AG20443 (cell line): ENCODE results near the gene FBXO22.
"Not testable (repeated sequence)": the region's sequence is repeated elsewhere in the genome, so short reads cannot be mapped to it uniquely, and the experiment has no call there.

Experiments
- DNase-seq: peaks from one replicate; pipeline ENCODE4 v3.0.0; 2012; ENCODE audit warnings: low spot score, mixed read lengths

The FBXO22 gene

GRCh38 chr15:75920079-75920478, 16.4 kb downstream of the FBXO22 start:
- no peak for DNase-seq

- peak; percentile 49 for DNase-seq
Measured at GRCh38 chr15:75921732-75922703, 18.3 kb downstream of the FBXO22 start.

- DNase-seq, result no peak
Measured at GRCh38 chr15:75923756-75924155, 20.1 kb downstream of the FBXO22 start.

- DNase-seq, result no peak
Measured at GRCh38 chr15:75924576-75924975, 20.9 kb downstream of the FBXO22 start.

- no peak for DNase-seq
Measured at GRCh38 chr15:75925440-75925839, 21.8 kb downstream of the FBXO22 start.

GRCh38 chr15:75926931-75927330, 23.3 kb downstream of the FBXO22 start:
- no peak for DNase-seq

GRCh38 chr15:75927601-75928000, 23.9 kb downstream of the FBXO22 start:
- DNase-seq, result no peak

GRCh38 chr15:75928680-75929608, 25.3 kb downstream of the FBXO22 start:
- no peak for DNase-seq

GRCh38 chr15:75929799-75930565, 26.3 kb downstream of the FBXO22 start:
- no peak for DNase-seq

- no peak for DNase-seq
Measured at GRCh38 chr15:75930866-75931265, 27.2 kb downstream of the FBXO22 start.

- DNase-seq, result no peak
Measured at GRCh38 chr15:75942464-75942863, 38.8 kb downstream of the FBXO22 start.

GRCh38 chr15:75943246-75943645, 39.6 kb downstream of the FBXO22 start:
- DNase-seq, result no peak

- DNase-seq, result no peak
Measured at GRCh38 chr15:75943713-75944215, 40.1 kb downstream of the FBXO22 start.

- DNase-seq, result no peak
Measured at GRCh38 chr15:75945953-75946352, 42.3 kb downstream of the FBXO22 start.

- peak; percentile 58 for DNase-seq
Measured at GRCh38 chr15:75947092-75947491, 43.4 kb downstream of the FBXO22 start.

GRCh38 chr15:75948761-75949296, 45.2 kb downstream of the FBXO22 start:
- no peak for DNase-seq

GRCh38 chr15:75952525-75952924, 48.8 kb downstream of the FBXO22 start:
- DNase-seq, result no peak

- DNase-seq, result no peak
Measured at GRCh38 chr15:75955720-75956119, 52.0 kb downstream of the FBXO22 start.

GRCh38 chr15:75961331-75961730, 57.7 kb downstream of the FBXO22 start:
- no peak for DNase-seq

GRCh38 chr15:75966073-75966472, 62.4 kb downstream of the FBXO22 start:
- no peak for DNase-seq

- DNase-seq, result not testable (repeated sequence)
Measured at GRCh38 chr15:75976766-75977165, 73.1 kb downstream of the FBXO22 start.
